ENCODE results near the gene MINDY1. TPM values are rescaled to one million over a fixed set of nuclear protein-coding genes. Genes with fewer than 3 reads are reported as not detected.

The MINDY1 gene
- total RNA-seq, result 11.3 and 21.5 TPM in 2 replicates

GRCh38 chr1:151006327-151007052 lies at the start of gene MINDY1:
Gene MINDY1 (minus strand): TSS chr1:151006902. CDS start chr1:151002617, 4,285 bp downstream.

GRCh38 chr1:151047591-151047924 lies 40.9 kb upstream of the MINDY1 start, which contains the start of gene C1orf56:
Gene C1orf56 (plus strand): TSS chr1:151047751. CDS start chr1:151047848, 97 bp downstream.

GRCh38 chr1:151036356-151036755 lies 29.7 kb upstream of the MINDY1 start, which contains the start of gene BNIPL:
Gene BNIPL (plus strand): TSS chr1:151036586. CDS start chr1:151036726, 140 bp downstream.

GRCh38 chr1:151008244-151009205 lies 1.8 kb upstream of the MINDY1 start, which contains the start of gene PRUNE1:
Gene PRUNE1 (plus strand): TSS chr1:151008449. CDS start chr1:151008633, 184 bp downstream.

GRCh38 chr1:150981805-150982712 lies 24.6 kb downstream of the MINDY1 start, which contains the start of gene ANXA9:
Gene ANXA9 (plus strand): TSS chr1:150982292. CDS start chr1:150983106, 814 bp downstream.

GRCh38 chr1:150974580-150975478 lies 31.9 kb downstream of the MINDY1 start, which contains the start of gene CERS2:
Gene CERS2 (minus strand): TSS chr1:150974835. CDS start chr1:150969090, 5,745 bp downstream.

Other genes with a start within 250 kb of the MINDY1 start
- 4.0 and 9.0 TPM in 2 replicates for gene CTSS, start 241.1 kb downstream of the MINDY1 start, total RNA-seq
- 176 and 280 TPM in 2 replicates for gene CTSK, start 198.6 kb downstream of the MINDY1 start, total RNA-seq
- 32.4 and 33.3 TPM in 2 replicates for gene ARNT, start 130.3 kb downstream of the MINDY1 start, total RNA-seq
- 0.16 TPM in 1 of 2 replicates, not detected in the other for gene CTXND2, start 119.8 kb downstream of the MINDY1 start, total RNA-seq
- 25.7 and 33.0 TPM in 2 replicates for gene SETDB1, start 80.5 kb downstream of the MINDY1 start, total RNA-seq
- gene CERS2, start 32.1 kb downstream of the MINDY1 start, total RNA-seq, result 86.2 and 93.6 TPM in 2 replicates
- 0.63 TPM in 1 of 2 replicates, not detected in the other for gene ANXA9, start 24.6 kb downstream of the MINDY1 start, total RNA-seq
- gene PRUNE1, start 1.5 kb upstream of the MINDY1 start, total RNA-seq, result 3.2 and 5.5 TPM in 2 replicates
- gene BNIPL, start 29.7 kb upstream of the MINDY1 start, total RNA-seq, result 0.16 and 0.26 TPM in 2 replicates
- gene C1orf56, start 40.8 kb upstream of the MINDY1 start, total RNA-seq, result 1.0 and 1.4 TPM in 2 replicates
- 23.6 and 24.7 TPM in 2 replicates for gene CDC42SE1, start 52.7 kb upstream of the MINDY1 start, total RNA-seq
- gene MLLT11, start 53.5 kb upstream of the MINDY1 start, total RNA-seq, result 1.5 and 2.7 TPM in 2 replicates
- 15.3 and 28.5 TPM in 2 replicates for gene GABPB2, start 63.9 kb upstream of the MINDY1 start, total RNA-seq
- gene SEMA6C, start 139.7 kb upstream of the MINDY1 start, total RNA-seq, result 0.63 and 1.7 TPM in 2 replicates
- gene TNFAIP8L2, start 149.7 kb upstream of the MINDY1 start, total RNA-seq, result not detected in 2 replicates
- gene LYSMD1, start 159.0 kb upstream of the MINDY1 start, total RNA-seq, result 5.0 and 6.8 TPM in 2 replicates
- gene SCNM1, start 159.2 kb upstream of the MINDY1 start, total RNA-seq, result 21.8 and 22.8 TPM in 2 replicates
- gene TMOD4, start 169.1 kb upstream of the MINDY1 start, total RNA-seq, result not detected in 2 replicates
- 42.6 and 51.0 TPM in 2 replicates for gene VPS72, start 183.3 kb upstream of the MINDY1 start, total RNA-seq
- 38.6 and 46.5 TPM in 2 replicates for gene PIP5K1A, start 191.7 kb upstream of the MINDY1 start, total RNA-seq
- gene PSMD4, start 247.8 kb upstream of the MINDY1 start, total RNA-seq, result 342 and 409 TPM in 2 replicates